GM12878 (cell line): Measurements from ENCODE around the gene GPM6B. TPM values are rescaled to one million over a fixed set of nuclear protein-coding genes. Genes with fewer than 3 reads are reported as not detected.

ENCODE experiments used
- ATAC-seq: fragments of 200-7000 bp; cut with Tn5 transposase; 3 replicates; pipeline ENCODE4 v1.9.1; 2020; ENCODE audit warnings: mild to moderate bottlenecking, moderate library complexity
- BruUV-seq: library from RNA; stranded (reverse); fragments of 400-500 nt; replicated peaks from 2 replicates; lab custom pipeline; 2021; lab: Mats Ljungman, UMichigan
- CTCF ChIA-PET: fragments of 300-600 bp; sonication (Branson Sonifier 250); formaldehyde crosslinking; extraction: SDS; loops from one replicate; lab custom pipeline; 2021; ENCODE audit warnings: inconsistent platforms; lab: Yijun Ruan, JAX
- POLR2A ChIA-PET: fragments of 350-600 bp; formaldehyde crosslinking; extraction: SDS; loops from one replicate; lab custom pipeline; 2021; ENCODE audit warnings: inconsistent platforms; lab: Charles Lee
- RAD21 ChIA-PET: fragments of 300-600 bp; sonication (Branson Sonifier 250); formaldehyde crosslinking; loops from one replicate; lab custom pipeline; 2023; ENCODE audit warnings: antibody characterized with exemption; ENCODE audit not compliant: unreplicated experiment; lab: Charles Lee
- SMC1A ChIA-PET: fragments of 300-600 bp; sonication (Branson Sonifier 250); formaldehyde crosslinking; loops from one replicate; lab custom pipeline; 2023; ENCODE audit not compliant: unreplicated experiment, uncharacterized antibody; lab: Charles Lee
- DNase-seq: peaks from one replicate; pipeline ENCODE4 v3.0.0-alpha.2; 2011; ENCODE audit warnings: low read depth, low spot score
- FAIRE-seq: peaks from 3 replicates; lab custom pipeline; 2011; peaks lifted over from hg19 to GRCh38; lab: Jason Lieb, UNC
- H2AFZ ChIP-seq: 2 replicates; pipeline ENCODE4 v1.6.0; 2011; ENCODE audit warnings: low read depth, low read length, control low read depth; ENCODE audit not compliant: control insufficient read depth
- H3K27ac ChIP-seq: 2 replicates; pipeline ENCODE4 v1.5.1; 2011; ENCODE audit warnings: control low read depth; ENCODE audit not compliant: control insufficient read depth, insufficient read depth
- H3K27me3 ChIP-seq, 2 experiments: replicated peaks in 1 of 2; 2 replicates each; pipeline versions ENCODE4 v1.6.0 to v1.6.1; 2011; ENCODE audit warnings: low read length in 1 of 2; ENCODE audit not compliant: control insufficient read depth in 2 of 2, insufficient read depth in 2 of 2
- H3K36me3 ChIP-seq, 2 experiments: 2 replicates each; pipeline ENCODE4 v1.5.1; 2011; ENCODE audit warnings: low read length in 1 of 2; ENCODE audit not compliant: control insufficient read depth in 2 of 2, insufficient read depth in 2 of 2
- H3K4me1 ChIP-seq: 2 replicates; pipeline ENCODE4 v1.6.1; 2011; ENCODE audit warnings: mild to moderate bottlenecking, low read length, moderate library complexity, mixed read lengths; ENCODE audit not compliant: control insufficient read depth, insufficient read depth
- H3K4me2 ChIP-seq: 2 replicates; pipeline ENCODE4 v1.6.0; 2011; ENCODE audit warnings: control low read depth; ENCODE audit not compliant: control insufficient read depth, insufficient read depth
- H3K4me3 ChIP-seq: fragments of 200-600 bp; sonication (generic); 2 replicates; pipeline ENCODE4 v1.5.1; 2016
- H3K79me2 ChIP-seq: 2 replicates; pipeline ENCODE4 v1.6.0; 2011; ENCODE audit warnings: low read length; ENCODE audit not compliant: control insufficient read depth, insufficient read depth
- H3K9ac ChIP-seq: 2 replicates; pipeline ENCODE4 v1.8.0; 2011; ENCODE audit warnings: low read length, control low read depth, mixed read lengths; ENCODE audit not compliant: control insufficient read depth, insufficient read depth
- H3K9me3 ChIP-seq: replicated peaks from 3 replicates; pipeline ENCODE4 v1.5.1; 2011; ENCODE audit warnings: mild to moderate bottlenecking, low read length; ENCODE audit not compliant: control insufficient read depth, insufficient read depth
- H4K20me1 ChIP-seq: 2 replicates; pipeline ENCODE4 v1.6.0; 2011; ENCODE audit not compliant: control insufficient read depth, insufficient read depth
- ATF7 ChIP-seq: fragments of 450-650 bp; IDR thresholded peaks from 2 replicates; pipeline ENCODE4 v1.6.1; 2016; ENCODE audit warnings: low read depth, mild to moderate bottlenecking
- ETV6 ChIP-seq, 2 experiments: fragments of 450-650 bp in 1 of 2; IDR thresholded peaks in 1 of 2; conservative IDR thresholded peaks in 1 of 2; 2 replicates each; pipeline ENCODE4 v1.6.1; 2014; ENCODE audit warnings: antibody characterized with exemption in 1 of 2, borderline replicate concordance in 1 of 2, low read depth in 1 of 2, mild to moderate bottlenecking in 1 of 2, moderate library complexity in 1 of 2
- HDAC2 ChIP-seq: fragments of 200-600 bp; sonication (generic); IDR thresholded peaks from 2 replicates; pipeline ENCODE4 v1.6.1; 2017
- HSF1 ChIP-seq: fragments of 150-350 bp; IDR thresholded peaks from 2 replicates; pipeline ENCODE4 v1.6.1; 2014; ENCODE audit warnings: mild to moderate bottlenecking, low read depth, low read length
- IKZF2 ChIP-seq, 2 experiments: fragments of 450-650 bp; IDR thresholded peaks; 2 replicates each; pipeline ENCODE4 v1.6.1; 2017; ENCODE audit warnings: mild to moderate bottlenecking in 2 of 2, moderate library complexity in 2 of 2
- LARP7 ChIP-seq: fragments of 450-650 bp; IDR thresholded peaks from 2 replicates; pipeline ENCODE4 v1.6.1; 2017; ENCODE audit warnings: mild to moderate bottlenecking
- RFX5 ChIP-seq: IDR thresholded peaks from 2 replicates; pipeline ENCODE4 v1.6.1; 2011; ENCODE audit warnings: low read depth, low read length, improper control_type of control experiment
- SMARCA5 ChIP-seq: fragments of 450-650 bp; IDR thresholded peaks from 2 replicates; pipeline ENCODE4 v1.6.1; 2017; ENCODE audit warnings: mild to moderate bottlenecking
- YY1 ChIP-seq: IDR thresholded peaks from 2 replicates; pipeline ENCODE4 v1.6.1; 2011; ENCODE audit warnings: low read depth, mild to moderate bottlenecking, low read length
- WGBS: methylation state at CpG from one replicate; pipeline ENCODE4 v1.1.6; 2016; ENCODE audit warnings: low lambda C conversion rate; ENCODE audit not compliant: insufficient replicate concordance, insufficient coverage; ENCODE audit errors: missing lambda C conversion rate; 5-methylcytosine and 5-hydroxymethylcytosine counted together
- in situ Hi-C: fragments of 300-500 bp; cut with MboI; formaldehyde crosslinking; loops from 9 replicates; pipeline ENCODE4 v1.14.3; 2018; ENCODE audit warnings: mixed read lengths
- intact Hi-C: fragments of 100-400 bp; cut with micrococcal nuclease; formaldehyde crosslinking; loops from one replicate; pipeline ENCODE4 v1.14.2; 2022; ENCODE audit not compliant: unreplicated experiment
- polyA plus RNA-seq, 11 experiments: library from polyadenylated mRNA; depleted of rRNA in 4 of 11; unstranded in 6 of 11; stranded (reverse) in 5 of 11; fragments of >200 nt; fragmentation: Nextera tagmentation in 4 of 11; fragmentation: Illumina TruSeq in 1 of 11; extraction: Ambion mirVana in 4 of 11; extraction: Trizol in 1 of 11; gene quantifications; 1 replicate in 1 of 11; 2 replicates in 10 of 11; pipeline versions ENCODE4 v1.2.1 to v1.2.3, GENCODE V29; 2011 to 2016; ENCODE audit warnings: inconsistent platforms in 2 of 11, missing spikeins in 2 of 11, low read depth in 1 of 11
- total RNA-seq, 4 experiments: library from RNA; depleted of rRNA in 3 of 4; stranded (reverse); fragments of >200 nt in 3 of 4; fragmentation: Illumina TruSeq in 1 of 4; extraction: Trizol in 1 of 4; gene quantifications; 2 replicates each; pipeline versions ENCODE4 v1.2.1 to v1.2.3, GENCODE V29; 2013 to 2021
- TF ChIP-seq, protein P1 (sequence below): fragments of 150-350 bp; IDR thresholded peaks from 2 replicates; pipeline ENCODE4 v1.6.1; 2016; ENCODE audit warnings: low read depth, low read length

Gene GPM6B
- total and polyA plus RNA-seq, 10 of the 15 experiments (the other 5 are each of a cell fraction or from before 2014, with no cell fraction given) = 0.01 to 2.6 (median 0.37) TPM; not detected in 2

DNA sequence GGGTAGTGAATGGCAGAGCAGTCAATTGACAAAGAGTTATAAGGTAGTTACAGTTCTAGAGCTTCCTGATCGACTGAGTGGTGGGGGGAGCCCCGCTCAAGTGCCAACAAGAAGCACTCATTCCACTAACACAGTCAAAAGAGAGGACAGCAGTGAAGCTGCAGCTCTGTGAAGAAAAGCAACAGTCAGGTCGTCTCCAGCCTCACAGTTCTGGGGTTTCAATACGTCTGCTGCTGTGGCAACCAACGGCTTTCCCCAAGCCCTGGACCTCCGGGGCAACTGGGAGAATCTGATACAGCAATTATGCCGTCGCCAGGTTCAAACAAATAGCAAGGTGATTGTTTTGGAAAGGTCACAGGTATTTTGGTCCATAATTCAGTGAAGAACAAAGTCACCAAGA, 30.8 kb downstream of the GPM6B start:
- FAIRE-seq (no peak), DNase-seq (no peak), ATAC-seq (no peak)
- 38% methylated on average over 8 of the region's 8 CpGs for WGBS
- intact Hi-C loops = no loop called here
- RAD21 ChIA-PET = no interaction called here
- Histone ChIP-seq H3K9ac (no peak overlapping the region), H3K4me1 (no peaks in the 10 kb centered on the region), H2AFZ (no peak overlapping the region), H4K20me1 (no peaks in the 10 kb centered on the region), H3K9me3 (no peaks in the 10 kb centered on the region), H3K4me3 (no peak overlapping the region), H3K36me3 (no peaks in the 10 kb centered on the region), H3K79me2 (no peaks in the 10 kb centered on the region), H3K27ac (no peak overlapping the region), H3K4me2 (no peak overlapping the region), H3K27me3 (no peaks in the 10 kb centered on the region)
- in situ Hi-C loops = no loop called here
- CTCF ChIA-PET = no interaction called here
- no TSS peak for BruUV-seq
- SMC1A ChIA-PET = no interaction called here
- no peak for TF ChIP-seq LARP7
- no peak for TF ChIP-seq HDAC2
- TF ChIP-seq, protein P1, sequence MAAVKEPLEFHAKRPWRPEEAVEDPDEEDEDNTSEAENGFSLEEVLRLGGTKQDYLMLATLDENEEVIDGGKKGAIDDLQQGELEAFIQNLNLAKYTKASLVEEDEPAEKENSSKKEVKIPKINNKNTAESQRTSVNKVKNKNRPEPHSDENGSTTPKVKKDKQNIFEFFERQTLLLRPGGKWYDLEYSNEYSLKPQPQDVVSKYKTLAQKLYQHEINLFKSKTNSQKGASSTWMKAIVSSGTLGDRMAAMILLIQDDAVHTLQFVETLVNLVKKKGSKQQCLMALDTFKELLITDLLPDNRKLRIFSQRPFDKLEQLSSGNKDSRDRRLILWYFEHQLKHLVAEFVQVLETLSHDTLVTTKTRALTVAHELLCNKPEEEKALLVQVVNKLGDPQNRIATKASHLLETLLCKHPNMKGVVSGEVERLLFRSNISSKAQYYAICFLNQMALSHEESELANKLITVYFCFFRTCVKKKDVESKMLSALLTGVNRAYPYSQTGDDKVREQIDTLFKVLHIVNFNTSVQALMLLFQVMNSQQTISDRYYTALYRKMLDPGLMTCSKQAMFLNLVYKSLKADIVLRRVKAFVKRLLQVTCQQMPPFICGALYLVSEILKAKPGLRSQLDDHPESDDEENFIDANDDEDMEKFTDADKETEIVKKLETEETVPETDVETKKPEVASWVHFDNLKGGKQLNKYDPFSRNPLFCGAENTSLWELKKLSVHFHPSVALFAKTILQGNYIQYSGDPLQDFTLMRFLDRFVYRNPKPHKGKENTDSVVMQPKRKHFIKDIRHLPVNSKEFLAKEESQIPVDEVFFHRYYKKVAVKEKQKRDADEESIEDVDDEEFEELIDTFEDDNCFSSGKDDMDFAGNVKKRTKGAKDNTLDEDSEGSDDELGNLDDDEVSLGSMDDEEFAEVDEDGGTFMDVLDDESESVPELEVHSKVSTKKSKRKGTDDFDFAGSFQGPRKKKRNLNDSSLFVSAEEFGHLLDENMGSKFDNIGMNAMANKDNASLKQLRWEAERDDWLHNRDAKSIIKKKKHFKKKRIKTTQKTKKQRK = no peak
- no peak for TF ChIP-seq IKZF2 (IDR thresholded peaks at IDR 0.05)
- no peak for TF ChIP-seq ETV6 (conservative IDR thresholded peaks at IDR 0.05 in 1 of 2, IDR thresholded peaks at IDR 0.05 in 1 of 2; ENCODE audit: borderline replicate concordance in 1 of 2, low read depth in 1 of 2)
- TF ChIP-seq SMARCA5 = no peak
- TF ChIP-seq ATF7 = no peak
- no peak for TF ChIP-seq RFX5
- no peak for TF ChIP-seq HSF1
- no peak for TF ChIP-seq YY1
- POLR2A ChIA-PET = no interaction called here
